ENCODE measurements around the gene PNPO.

PNPO gene

GRCh38 chr17:47946516-47946915, 5.1 kb downstream of the PNPO start:
- no peak overlapping the region for H3K9ac ChIP-seq (ENCODE audit: low read length)
- no peak for DNase-seq
- no peak overlapping the region for H3K4me2 ChIP-seq (ENCODE audit: low read depth, low read length)

GRCh38 chr17:47946929-47947397, 5.6 kb downstream of the PNPO start:
- no peaks in the 10 kb centered on the region for H3K9me2 ChIP-seq (replicated peaks; ENCODE audit: insufficient read depth, low read length)
- H3K36me3 ChIP-seq (replicated peaks; ENCODE audit: insufficient read depth, low read length) = no peaks in the 10 kb centered on the region
- no peak overlapping the region for H3K9ac ChIP-seq (ENCODE audit: low read length)
- peaks cover 26% of the 10 kb centered on the region for H3F3A ChIP-seq (ENCODE audit: insufficient read depth, low read length)
- DNase-seq = peak; percentile 79
- H3K27ac ChIP-seq (ENCODE audit: low read length) = no peak overlapping the region
- TF ChIP-seq EZH2phosphoT487 (IDR thresholded peaks at IDR 0.05; ENCODE audit: low read length) (no peak), EZH2 (optimal IDR thresholded peaks at IDR 0.05; ENCODE audit: low read depth, low read length) (no peak), CTCF (IDR thresholded peaks at IDR 0.05; ENCODE audit: low read length) (peak; percentile 94)
- H3K4me2 ChIP-seq (ENCODE audit: low read depth, low read length) = no peak overlapping the region
- H3K4me3 ChIP-seq (ENCODE audit: low read length) = no peak overlapping the region
- H4K20me1 ChIP-seq (ENCODE audit: insufficient read depth, low read length) = no peaks in the 10 kb centered on the region
- peaks cover 29% of the 10 kb centered on the region for H3K4me1 ChIP-seq (ENCODE audit: low read length)
- no peaks in the 10 kb centered on the region for H3K27me3 ChIP-seq (replicated peaks; ENCODE audit: insufficient read depth, low read length)
- H3K79me2 ChIP-seq (ENCODE audit: low read length) = peaks cover 15% of the 10 kb centered on the region
- no peaks in the 10 kb centered on the region for H3K9me3 ChIP-seq (replicated peaks; ENCODE audit: insufficient read depth, low read length)
- no peak overlapping the region for H2AFZ ChIP-seq (ENCODE audit: low read length)

More at GRCh38 chr17:47946516-47946915, 5.1 kb downstream of the PNPO start:
- H3K4me1 ChIP-seq (ENCODE audit: low read length) = peaks cover 29% of the 10 kb centered on the region
- no peak overlapping the region; the same call in 1 of the 2 replicates for H3K27ac ChIP-seq (ENCODE audit: low read length)
- no peaks in the 10 kb centered on the region for H3K9me2 ChIP-seq (replicated peaks; ENCODE audit: insufficient read depth, low read length)
- TF ChIP-seq EZH2 (optimal IDR thresholded peaks at IDR 0.05; ENCODE audit: low read depth, low read length) = no peak
- TF ChIP-seq CTCF (IDR thresholded peaks at IDR 0.05; ENCODE audit: low read length) = no peak
- TF ChIP-seq EZH2phosphoT487 (IDR thresholded peaks at IDR 0.05; ENCODE audit: low read length) = no peak
- H3K27me3 ChIP-seq (replicated peaks; ENCODE audit: insufficient read depth, low read length) = no peaks in the 10 kb centered on the region
- H3K36me3 ChIP-seq (replicated peaks; ENCODE audit: insufficient read depth, low read length) = no peaks in the 10 kb centered on the region
- H3F3A ChIP-seq (ENCODE audit: insufficient read depth, low read length) = peaks cover 26% of the 10 kb centered on the region
- H3K9me3 ChIP-seq (replicated peaks; ENCODE audit: insufficient read depth, low read length) = no peaks in the 10 kb centered on the region
- no peak overlapping the region for H3K4me3 ChIP-seq (ENCODE audit: low read length)
- peaks cover 20% of the 10 kb centered on the region for H3K79me2 ChIP-seq (ENCODE audit: low read length)
- no peaks in the 10 kb centered on the region for H4K20me1 ChIP-seq (ENCODE audit: insufficient read depth, low read length)
- no peak overlapping the region for H2AFZ ChIP-seq (ENCODE audit: low read length)

GRCh38 chr17:47948706-47949196, 7.4 kb downstream of the PNPO start:
- H3K9ac ChIP-seq (ENCODE audit: low read length) = no peak overlapping the region
- no peaks in the 10 kb centered on the region for H3K36me3 ChIP-seq (replicated peaks; ENCODE audit: insufficient read depth, low read length)
- H3K79me2 ChIP-seq (ENCODE audit: low read length) = peaks cover under 1% of the 10 kb centered on the region; the same call in 1 of the 2 replicates
- no peak overlapping the region for H3K4me3 ChIP-seq (ENCODE audit: low read length)
- no peaks in the 10 kb centered on the region for H3K27me3 ChIP-seq (replicated peaks; ENCODE audit: insufficient read depth, low read length)
- no peaks in the 10 kb centered on the region for H4K20me1 ChIP-seq (ENCODE audit: insufficient read depth, low read length)
- peaks cover 26% of the 10 kb centered on the region for H3F3A ChIP-seq (ENCODE audit: insufficient read depth, low read length)
- peaks cover 29% of the 10 kb centered on the region for H3K4me1 ChIP-seq (ENCODE audit: low read length)
- no peaks in the 10 kb centered on the region for H3K9me3 ChIP-seq (replicated peaks; ENCODE audit: insufficient read depth, low read length)
- no peaks in the 10 kb centered on the region for H3K9me2 ChIP-seq (replicated peaks; ENCODE audit: insufficient read depth, low read length)
- no peak for TF ChIP-seq CTCF (IDR thresholded peaks at IDR 0.05; ENCODE audit: low read length)
- TF ChIP-seq EZH2phosphoT487 (IDR thresholded peaks at IDR 0.05; ENCODE audit: low read length) = no peak
- TF ChIP-seq EZH2 (optimal IDR thresholded peaks at IDR 0.05; ENCODE audit: low read depth, low read length) = no peak
- H3K27ac ChIP-seq (ENCODE audit: low read length) = peak overlapping the region; percentile 63; the same call in 1 of the 2 replicates
- H3K4me2 ChIP-seq (ENCODE audit: low read depth, low read length) = peak overlapping the region; percentile 84; the same call in 1 of the 2 replicates
- DNase-seq = no peak
- no peak overlapping the region for H2AFZ ChIP-seq (ENCODE audit: low read length)
